Measurements from ENCODE around the gene KCNB1.

KCNB1 gene

DNA sequence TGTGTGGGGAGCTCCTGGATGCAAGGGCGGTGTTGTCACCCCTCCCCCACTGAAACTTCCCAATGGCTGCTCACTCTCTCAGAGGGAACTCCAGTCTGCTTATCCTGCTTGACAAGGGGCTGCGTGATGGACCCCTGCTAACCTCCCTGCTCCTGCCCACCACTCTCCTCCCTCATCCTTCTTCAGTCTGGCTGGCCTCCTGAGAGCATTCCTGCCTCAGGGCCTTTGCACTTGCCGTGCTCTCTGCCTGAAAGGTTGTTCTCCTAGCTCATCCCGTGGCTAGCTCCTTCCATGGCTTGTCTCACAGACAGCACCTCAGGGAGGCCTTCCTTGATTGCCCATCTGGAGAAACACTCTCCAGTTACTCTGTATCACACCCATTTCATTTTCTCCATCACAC is 130.7 kb downstream of the KCNB1 start:
- DNase-seq (ENCODE audit: low spot score), result no peak

DNA sequence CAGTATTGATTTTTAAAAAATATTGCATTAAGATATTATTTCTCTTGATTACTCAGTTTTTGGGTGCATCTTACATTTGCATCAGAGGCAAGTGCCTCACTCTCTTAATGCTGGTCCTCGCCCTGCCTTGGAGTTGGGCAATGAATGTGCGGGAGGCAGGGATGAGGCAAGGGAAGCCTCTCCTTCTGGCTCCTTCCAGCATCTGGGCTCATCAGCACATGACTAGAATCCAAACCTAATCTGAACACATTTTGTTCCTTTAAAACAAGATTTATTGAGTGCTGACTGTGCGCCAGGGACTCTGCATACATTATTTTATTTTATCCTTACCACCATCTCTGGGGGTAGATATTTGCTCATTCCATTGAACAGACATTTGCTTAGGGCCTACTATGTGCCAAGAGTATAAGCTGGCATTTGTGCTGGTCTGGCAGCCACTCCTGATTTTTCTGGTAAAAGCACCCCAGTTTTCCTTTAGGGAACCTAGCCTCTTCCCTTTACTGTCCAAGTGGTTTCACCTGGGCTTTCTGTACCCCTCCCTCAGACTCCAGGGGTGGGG is 132.7 kb downstream of the KCNB1 start:
- no peak for DNase-seq (ENCODE audit: low spot score)

DNA sequence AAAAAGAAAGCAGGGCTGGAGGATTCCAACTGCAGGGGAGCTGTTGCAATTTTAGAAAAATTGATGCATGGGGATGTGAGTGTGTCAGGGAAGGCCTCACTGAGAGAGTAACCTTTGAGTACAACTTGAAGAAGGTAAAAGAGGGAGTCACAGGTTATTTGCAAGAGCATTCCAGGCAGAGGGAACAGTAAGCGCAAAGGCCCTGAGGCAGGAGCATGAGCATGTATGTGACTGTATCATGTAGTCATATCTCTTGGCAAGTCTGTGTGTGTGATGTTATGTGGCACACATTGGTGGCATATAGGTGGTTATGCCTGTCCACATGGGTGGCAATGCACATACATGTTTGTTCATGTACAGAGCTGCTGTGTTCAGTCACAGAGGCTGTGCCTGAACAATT is 133.4 kb downstream of the KCNB1 start:
- no peak for DNase-seq (ENCODE audit: low spot score)

DNA sequence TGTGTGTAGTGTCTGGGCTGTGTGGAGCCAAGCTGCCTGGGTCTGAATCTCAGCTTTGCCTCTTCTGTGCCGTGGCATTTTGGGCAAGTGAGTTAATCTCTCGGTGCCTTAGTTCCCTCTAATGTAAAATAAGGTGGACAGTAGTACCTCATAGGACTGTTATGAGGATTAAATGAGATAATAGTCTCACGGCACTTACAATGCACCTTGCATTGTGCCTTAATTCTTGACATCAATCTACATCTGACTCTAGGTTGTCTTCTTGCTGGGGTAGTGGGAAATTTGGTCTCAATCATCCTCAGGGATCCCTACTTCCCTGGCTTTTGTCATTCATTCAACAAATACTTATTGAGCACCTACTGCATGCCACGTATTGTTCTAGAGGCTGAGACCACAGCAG is 133.9 kb downstream of the KCNB1 start:
- no peak for DNase-seq (ENCODE audit: low spot score)

DNA sequence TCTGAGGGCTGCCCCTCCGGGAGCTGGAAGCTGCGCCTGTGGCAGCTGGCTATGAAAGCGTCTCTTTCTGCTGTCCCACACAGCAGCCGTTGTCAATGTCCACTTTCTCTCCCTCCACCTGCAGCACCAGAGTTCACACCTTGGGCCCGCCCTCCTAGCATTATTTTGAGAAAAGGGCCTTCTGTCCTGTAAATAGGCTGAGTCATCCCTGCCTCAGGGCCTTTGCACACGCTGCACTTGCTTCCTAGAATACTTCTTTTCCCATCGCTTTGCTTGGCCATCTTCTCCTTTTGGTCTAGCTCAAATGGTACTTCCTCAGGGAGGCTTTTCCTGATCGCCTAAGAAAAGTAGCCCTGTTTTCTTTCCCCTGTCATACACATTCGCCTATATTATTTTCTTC is 135.3 kb downstream of the KCNB1 start:
- DNase-seq (ENCODE audit: low spot score), result no peak

DNA sequence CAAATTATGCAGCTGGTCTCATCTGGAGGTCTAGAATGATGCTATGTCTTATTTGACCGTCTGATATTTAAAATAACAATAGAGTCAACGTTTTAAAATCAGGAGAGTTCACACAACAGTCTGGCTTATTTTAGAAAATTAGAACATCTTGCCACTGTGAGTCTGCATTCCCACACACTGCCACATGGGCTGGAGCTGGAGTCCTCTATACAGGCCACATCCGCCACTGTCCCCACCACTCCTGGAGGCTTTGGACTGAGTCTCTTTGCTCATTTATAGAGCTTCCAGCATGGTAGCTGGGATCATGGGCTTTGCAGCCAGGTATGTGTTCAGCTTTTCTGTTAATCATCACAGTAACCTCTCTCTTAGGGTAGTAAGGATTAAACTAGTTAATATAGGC is 135.8 kb downstream of the KCNB1 start:
- no peak for DNase-seq (ENCODE audit: low spot score)

DNA sequence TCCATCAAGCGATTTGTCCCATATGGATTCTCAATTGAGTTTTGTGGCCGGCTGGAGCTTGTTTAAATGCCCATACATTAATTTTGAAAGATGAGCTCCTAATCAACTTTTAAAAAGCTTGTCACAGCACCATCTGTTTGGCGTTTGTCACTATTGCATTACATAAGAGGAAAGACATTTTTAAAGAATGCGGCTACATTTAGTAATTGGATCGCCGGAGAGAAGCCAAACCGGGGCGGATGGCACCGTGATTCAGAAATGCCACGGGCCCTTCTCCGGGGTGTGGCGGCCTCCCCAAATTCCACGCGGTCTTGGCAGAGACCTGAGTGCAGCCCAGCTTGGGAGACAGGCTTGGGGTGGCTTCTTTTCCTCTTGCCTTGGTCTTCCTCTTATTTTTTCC is 136.9 kb downstream of the KCNB1 start:
- DNase-seq (ENCODE audit: low spot score), result no peak

DNA sequence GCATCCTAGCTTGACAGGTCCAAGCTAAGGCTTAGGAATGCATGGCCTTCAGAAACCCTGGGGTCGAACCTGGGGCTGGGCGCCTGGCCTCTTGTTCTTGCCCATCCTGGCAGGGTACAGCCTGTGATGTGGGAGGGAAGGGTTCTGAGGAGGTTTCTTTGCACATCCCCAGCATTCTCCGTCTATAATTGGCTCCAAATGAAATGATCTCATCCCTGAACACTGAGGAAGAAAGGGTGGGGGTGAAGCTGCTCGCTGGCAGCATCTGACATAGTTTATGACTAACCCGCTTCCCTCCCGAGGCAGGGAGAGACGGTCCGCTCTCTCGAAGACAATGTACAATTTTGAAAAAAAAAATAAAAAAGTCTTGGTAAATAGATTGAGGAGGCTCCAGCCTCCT is 137.5 kb downstream of the KCNB1 start:
- no peak for DNase-seq (ENCODE audit: low spot score)

DNA sequence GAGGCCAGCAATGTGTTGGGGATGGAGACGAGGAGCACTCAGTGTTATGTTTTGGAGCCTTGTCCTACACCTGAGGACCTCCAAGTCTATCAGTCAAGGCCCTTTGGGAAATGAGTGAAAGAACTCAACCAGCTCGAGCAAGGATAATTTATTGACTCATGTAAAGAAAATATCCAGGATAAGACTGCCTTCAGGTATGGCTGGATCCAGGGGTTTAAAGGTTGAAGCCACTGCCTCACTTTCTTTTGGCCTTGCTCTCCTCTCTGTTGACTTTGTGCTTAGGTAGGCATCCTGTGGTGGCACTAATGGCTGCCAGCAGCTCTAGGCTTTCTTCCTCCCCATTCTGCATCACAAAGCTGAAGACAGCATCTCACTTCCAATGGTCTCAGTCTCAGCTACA is 138.3 kb downstream of the KCNB1 start:
- DNase-seq (ENCODE audit: low spot score), result no peak

DNA sequence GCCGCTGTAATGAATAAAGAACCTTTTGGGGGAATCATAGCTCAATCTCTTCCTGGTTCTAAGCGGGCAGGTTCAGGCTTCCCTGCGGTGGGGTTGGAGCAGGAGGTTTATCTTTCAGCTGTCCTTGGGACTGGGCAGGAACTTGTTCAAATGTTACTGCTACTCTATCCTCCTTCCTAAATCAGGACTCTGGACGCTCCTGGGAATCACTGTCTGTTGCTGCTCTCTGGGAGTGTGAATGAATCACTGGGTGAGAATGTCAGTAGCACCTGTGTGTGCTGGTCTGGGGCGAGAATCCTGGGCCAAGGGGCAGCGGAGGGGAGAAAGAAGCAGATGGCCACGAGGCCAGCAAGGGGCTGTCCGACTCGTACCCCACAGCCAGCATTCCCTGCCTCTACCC is 139.2 kb downstream of the KCNB1 start:
- no peak for DNase-seq (ENCODE audit: low spot score)

DNA sequence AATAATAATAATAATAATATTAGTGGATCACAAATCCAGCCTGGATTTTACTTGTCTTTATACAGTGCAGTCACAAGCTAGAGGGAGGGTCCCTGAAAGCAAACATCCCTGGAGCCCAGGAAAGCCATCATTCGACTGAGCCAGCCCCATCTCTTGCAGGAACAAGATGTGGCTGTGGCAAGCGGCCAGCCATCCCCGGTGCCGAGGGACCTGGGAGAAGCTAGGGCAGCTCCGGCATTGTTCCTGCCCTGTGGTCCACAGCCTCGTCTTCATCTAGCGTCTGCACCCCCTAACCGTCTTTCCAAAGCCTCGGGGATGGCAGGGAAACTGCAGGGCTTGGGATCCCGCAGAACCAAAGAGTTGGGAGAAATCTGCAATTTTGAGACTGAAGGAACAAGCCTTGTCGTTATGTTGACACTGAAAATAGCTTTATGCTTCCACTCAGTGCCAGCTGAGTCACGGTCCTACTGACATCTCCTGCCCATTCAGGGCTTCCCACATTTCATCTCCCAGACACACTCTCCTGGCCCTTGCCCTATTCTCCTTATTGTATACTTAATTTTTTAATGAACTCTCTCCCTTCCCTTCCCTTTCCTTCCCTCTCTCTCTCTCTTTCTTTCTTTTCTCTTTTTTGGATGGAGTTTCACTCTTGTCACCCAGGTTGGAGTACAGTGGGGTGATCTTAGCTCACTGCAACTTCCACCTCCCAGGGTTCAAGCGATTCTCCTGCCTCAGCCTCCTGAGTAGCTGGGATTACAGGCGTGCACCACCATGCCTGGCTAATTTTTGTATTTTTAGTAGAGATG is 142.1 kb downstream of the KCNB1 start:
- DNase-seq (ENCODE audit: low spot score), result no peak

DNA sequence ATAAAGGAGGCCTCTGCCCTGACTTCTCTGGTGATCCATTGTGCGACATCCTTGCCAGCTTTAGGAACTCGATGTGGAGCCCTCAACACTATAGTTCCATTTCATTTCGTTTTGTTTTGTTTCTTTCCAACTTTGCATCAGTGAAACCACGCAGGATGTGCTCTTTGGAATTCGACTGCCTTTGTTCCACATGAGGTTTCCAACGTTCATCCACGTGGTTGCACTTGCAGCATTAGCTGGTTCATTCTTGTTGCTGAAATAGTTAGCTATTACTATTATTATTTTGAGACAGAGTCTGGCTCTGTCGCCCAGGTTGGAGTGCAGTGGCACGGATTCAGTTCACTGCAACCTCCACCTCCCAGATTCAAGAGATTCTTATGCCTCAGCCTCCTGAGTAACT is 143.3 kb downstream of the KCNB1 start:
- DNase-seq (ENCODE audit: low spot score), result no peak

DNA sequence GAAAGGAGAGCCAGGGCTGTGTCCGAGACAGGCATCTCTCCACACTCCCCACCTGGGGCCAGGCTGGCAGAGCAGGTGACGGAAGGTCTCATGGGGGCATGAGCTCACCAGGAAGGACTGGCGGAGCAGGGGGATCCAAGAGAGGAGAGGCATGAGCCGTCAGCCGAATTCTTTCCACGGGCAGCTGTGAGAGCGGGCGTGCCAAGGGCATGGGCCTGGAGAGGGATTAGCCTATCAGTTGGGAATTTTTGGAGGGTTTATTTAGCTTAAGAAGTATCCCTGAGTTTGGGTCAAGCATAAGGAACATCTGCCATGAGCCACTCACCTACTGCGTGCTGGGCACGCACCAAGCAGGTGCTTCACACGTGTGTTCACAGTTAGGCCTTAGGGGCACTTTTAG is 144.4 kb downstream of the KCNB1 start:
- DNase-seq (ENCODE audit: low spot score), result no peak

DNA sequence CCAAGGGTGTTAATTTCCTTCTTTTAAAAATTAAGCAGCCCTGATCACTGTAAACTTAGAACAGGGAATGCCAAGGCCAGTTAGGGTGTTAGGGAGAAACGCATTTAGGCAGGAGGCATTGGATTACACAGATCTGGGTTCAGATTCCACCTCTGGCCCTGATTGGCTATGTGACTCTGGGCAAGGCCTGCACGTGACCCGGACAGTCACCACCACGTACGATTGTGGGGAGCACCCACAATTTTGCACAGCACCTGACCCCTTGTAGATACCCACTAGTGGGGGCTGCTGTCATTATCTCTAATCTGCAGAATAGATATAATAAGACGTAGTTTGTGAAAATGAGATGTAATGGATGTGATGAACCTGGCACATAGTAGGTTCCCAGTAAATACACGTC is 145.1 kb downstream of the KCNB1 start:
- no peak for DNase-seq (ENCODE audit: low spot score)

DNA sequence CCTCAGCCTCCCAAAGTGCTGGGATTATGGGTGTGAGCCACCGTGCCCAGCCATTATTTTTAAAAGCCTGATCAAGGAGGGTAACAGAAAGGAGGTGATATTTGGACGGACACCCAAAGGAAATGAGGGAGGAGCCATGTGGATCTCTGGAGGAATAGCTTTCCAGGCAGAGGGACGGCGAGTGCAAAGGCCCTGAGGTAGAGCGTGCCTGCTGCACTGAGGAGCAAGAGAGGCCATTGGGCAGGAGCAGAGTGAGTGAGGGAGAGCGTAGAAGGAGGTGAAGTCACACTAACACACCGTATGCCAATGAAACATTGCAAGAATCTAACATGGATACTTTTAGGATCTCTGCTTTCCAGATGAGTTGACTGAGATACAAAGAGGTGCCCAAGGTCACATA is 145.7 kb downstream of the KCNB1 start:
- DNase-seq (ENCODE audit: low spot score), result no peak

DNA sequence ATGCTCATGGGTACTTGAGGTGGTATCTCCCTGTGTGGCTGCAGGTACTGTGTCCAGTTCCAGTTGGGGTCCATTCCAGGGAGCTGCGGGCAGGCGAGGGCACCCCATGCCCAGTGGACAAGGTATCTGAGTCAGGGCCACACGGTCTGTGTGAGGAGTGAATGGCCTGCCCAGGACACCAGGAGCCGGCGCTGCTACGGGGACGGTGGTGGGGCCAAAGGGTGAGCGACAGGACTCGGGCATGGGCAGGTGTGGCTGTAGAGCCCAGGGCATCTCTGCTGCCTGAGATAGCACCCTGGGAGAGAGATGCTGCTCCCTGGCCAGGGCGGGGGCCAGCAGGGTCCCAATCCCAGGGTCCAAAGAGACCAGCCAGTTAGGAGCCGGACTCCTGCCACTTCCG is 147.0 kb downstream of the KCNB1 start:
- no peak for DNase-seq (ENCODE audit: low spot score)

DNA sequence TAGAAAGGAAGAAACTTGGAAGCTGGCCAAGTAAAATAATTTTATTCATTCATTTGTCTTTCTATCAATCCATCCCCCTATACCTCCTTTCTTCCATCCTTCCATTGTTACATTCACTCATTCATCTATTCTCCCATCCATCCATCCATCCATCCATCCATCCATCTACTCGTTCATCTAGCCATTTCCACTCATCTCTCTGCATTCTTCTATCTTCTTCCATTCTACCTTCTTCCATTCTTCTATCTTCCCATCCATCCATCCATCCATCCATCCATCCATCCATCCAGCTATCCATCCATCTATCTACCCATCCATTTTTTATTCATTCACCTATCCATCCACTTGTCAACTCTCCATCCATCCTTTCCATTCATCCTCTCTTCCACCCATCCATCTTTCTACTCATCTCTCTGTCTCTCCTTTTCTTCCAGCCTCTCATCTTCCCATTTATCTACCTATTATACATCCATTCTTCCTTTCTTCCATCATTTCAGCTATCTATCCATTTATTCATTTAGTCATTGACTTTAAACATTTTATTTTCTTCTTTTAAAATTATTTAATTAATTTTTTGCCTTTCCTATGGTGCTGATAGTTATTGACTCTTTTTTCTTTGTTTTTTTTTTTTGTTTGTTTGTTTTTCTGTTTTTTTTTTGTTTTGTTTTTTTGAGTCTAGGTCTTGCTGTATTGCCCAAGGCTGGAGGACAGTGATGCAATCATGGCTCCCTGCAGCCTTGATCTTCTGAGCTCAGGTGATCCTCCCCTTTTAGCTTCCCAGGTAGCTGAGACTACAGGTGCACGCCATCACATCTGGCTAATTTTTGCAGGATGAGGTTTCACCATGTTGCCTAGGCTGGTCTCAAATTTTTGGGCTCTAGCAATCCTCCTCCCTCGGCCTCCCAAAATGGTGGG is 151.5 kb downstream of the KCNB1 start:
- DNase-seq (ENCODE audit: low spot score), result no peak

DNA sequence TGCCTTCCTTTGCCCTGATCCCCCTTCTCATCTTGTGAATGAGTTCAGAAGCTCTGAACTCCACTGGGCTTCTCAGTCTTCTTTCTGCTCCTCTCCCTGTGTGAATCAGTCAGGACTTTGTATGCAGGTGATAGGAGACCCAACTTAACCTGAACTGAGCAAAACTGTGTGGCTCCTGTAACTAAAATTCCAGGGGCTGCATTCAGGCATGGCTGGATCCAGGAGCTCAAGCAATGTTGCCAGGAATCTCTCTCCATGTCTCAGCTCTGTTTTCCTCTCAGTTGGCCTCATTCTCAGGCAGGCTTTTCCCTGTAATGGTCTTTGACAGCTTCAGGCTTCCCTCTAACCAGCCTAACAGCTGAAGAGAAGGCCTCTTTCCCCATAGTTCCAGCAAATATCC is 153.7 kb downstream of the KCNB1 start:
- DNase-seq (ENCODE audit: low spot score), result no peak

DNA sequence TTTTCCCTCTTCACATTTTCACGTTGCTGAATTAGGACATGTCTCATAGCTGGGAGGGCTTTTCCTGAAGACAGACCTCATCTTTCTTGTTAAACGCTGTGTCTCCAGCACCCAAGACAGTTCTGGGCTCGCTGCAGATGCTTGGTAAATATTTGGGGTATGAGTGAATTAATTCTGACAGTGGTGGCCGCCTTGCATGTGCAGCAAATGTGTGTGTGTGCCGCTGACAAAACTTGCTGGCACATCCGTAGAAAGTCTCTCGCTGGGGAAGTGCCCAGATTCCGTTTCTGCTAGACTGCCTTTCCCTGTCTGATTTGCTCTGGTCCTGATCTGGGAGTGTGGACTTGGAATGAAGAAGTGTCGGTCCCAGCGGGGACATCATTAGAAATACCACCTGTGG is 156.4 kb downstream of the KCNB1 start:
- DNase-seq (ENCODE audit: low spot score), result no peak

DNA sequence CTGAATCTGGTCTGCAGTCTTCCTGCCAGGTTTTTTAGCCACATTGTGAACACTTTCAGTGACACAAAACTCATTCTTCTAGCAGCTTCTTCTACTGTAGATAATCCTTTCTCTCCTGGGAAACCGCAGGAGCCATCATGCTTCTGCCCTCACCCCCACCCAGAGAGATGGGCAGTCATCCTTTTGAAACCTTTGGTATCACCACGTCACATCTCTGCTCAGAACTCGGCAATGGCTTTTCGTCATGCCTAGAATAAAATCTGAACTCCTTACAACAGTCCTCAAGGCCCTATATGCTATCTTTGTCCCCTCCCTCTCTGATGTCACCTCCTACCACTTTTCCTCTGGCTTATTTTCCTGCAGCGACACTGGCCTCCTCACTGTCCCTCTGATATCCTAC is 158.2 kb downstream of the KCNB1 start:
- no peak for DNase-seq (ENCODE audit: low spot score)

DNA sequence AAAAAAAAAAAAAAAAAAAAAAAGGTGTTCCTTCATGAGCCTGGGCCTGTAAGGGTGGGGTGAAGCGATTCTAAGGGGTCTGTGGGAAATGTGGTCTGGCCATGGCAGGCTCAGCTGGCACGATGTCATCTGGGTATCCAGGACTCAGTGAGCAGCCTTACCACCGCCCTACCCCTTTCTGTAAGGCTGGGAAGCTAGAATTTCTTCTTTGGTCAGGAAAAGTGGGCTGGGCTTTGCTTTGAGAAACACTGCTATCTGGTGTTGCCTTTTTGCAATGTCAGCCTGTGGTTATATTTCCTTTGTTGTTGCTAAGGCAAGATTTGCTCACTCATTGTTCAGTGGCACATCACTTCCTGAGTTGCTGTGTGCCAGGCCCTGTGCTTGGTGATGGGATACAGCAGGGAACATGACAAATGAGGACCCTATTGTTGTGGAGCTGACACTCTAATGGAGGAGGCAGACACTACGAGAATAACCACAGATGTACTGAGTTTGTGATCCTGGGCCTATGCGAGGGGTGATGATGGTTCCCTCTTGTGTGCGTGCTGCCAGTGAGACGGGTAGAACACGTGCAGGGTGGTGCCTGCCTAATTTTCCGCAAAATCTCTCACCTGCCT is 158.7 kb downstream of the KCNB1 start:
- DNase-seq (ENCODE audit: low spot score), result no peak

DNA sequence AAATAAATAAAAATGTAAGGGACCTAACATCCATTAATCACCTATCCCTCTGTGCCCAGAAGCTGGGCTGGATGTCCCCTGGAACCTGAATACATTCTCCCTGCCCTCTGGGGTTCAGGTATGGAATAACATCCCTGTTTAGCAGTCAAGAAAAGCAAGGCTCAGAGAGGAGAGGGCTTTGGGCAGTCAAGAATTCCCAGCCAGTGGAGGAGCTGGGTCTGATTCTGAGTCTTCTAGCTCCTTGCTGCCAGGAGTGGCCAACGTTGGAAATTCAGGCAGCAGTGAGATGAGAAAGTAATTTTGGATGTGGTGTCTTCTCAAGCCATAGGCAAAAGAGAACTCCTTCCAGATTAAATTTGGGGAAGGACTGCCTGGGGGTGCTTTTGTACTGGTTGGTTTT is 162.0 kb downstream of the KCNB1 start:
- peak; percentile 72 for DNase-seq (ENCODE audit: low spot score)
